K562 (cell line): Measurements from ENCODE around the gene TP53BP2. TPM values are rescaled to one million over a fixed set of nuclear protein-coding genes. Genes with fewer than 3 reads are reported as not detected.

Experiments
- ATAC-seq: fragments of 200-7000 bp; cut with Tn5 transposase; 3 replicates; pipeline ENCODE4 v1.9.1; 2020; ENCODE audit warnings: moderate library complexity
- BruUV-seq: library from RNA; stranded (reverse); fragments of 400-500 nt; replicated peaks from 2 replicates; lab custom pipeline; 2021; lab: Mats Ljungman, UMichigan
- CTCF ChIA-PET: fragments of 300-600 bp; formaldehyde crosslinking; extraction: SDS; loops from one replicate; lab custom pipeline; 2021; ENCODE audit warnings: low intra/inter-chr PET ratio; lab: Yijun Ruan, JAX
- POLR2A ChIA-PET: fragments of 300-600, 350-650 bp; sonication (Branson Sonifier 250); formaldehyde crosslinking; extraction: SDS; loops from one replicate; lab custom pipeline; 2021; ENCODE audit warnings: antibody characterized with exemption, inconsistent platforms; lab: Yijun Ruan, JAX
- DNase-seq, 4 experiments: peaks; one replicate each; pipeline versions ENCODE4 v3.0.0 to v3.0.0-alpha.2; 2011 to 2018; ENCODE audit warnings: low spot score in 3 of 4, mixed read lengths in 3 of 4; ENCODE audit errors: extremely low read depth in 1 of 4
- FAIRE-seq: peaks from 2 replicates; lab custom pipeline; 2011; peaks lifted over from hg19 to GRCh38; lab: Jason Lieb, UNC
- H2AFZ ChIP-seq: 2 replicates; pipeline ENCODE4 v1.6.0; 2011; ENCODE audit warnings: low read depth, low read length, control low read depth, inconsistent platforms
- H3K27ac ChIP-seq: fragments of 200-600 bp; 3 replicates; pipeline ENCODE4 v1.8.0; 2011; ENCODE audit warnings: low read depth, mild to moderate bottlenecking, control low read depth, inconsistent platforms, low read length, moderate library complexity, mixed read lengths; ENCODE audit errors: extremely low read depth
- H3K27me3 ChIP-seq, 2 experiments: fragments of 300-600 bp in 1 of 2; 2 replicates in 1 of 2; 3 replicates in 1 of 2; pipeline versions ENCODE4 v1.6.0 to v1.8.0; 2011; ENCODE audit warnings: inconsistent platforms in 2 of 2, low read length in 2 of 2, mild to moderate bottlenecking in 1 of 2, mixed read lengths in 1 of 2, moderate library complexity in 1 of 2; ENCODE audit not compliant: control insufficient read depth in 2 of 2, insufficient read depth in 2 of 2
- H3K36me3 ChIP-seq: fragments of 300-600 bp; 3 replicates; pipeline ENCODE4 v1.8.0; 2011; ENCODE audit warnings: mild to moderate bottlenecking, low read length, inconsistent platforms; ENCODE audit not compliant: control insufficient read depth, insufficient read depth
- H3K4me1 ChIP-seq, 2 experiments: fragments of 200-600 bp in 1 of 2; replicated peaks in 1 of 2; 2 replicates in 1 of 2; 3 replicates in 1 of 2; pipeline versions ENCODE4 v1.5.1 to v1.8.0; 2011; ENCODE audit warnings: inconsistent platforms in 2 of 2, low read length in 2 of 2, mild to moderate bottlenecking in 1 of 2, mixed read lengths in 1 of 2, moderate library complexity in 1 of 2; ENCODE audit not compliant: control insufficient read depth in 2 of 2, insufficient read depth in 2 of 2
- H3K4me2 ChIP-seq: 2 replicates; pipeline ENCODE4 v1.6.1; 2011; ENCODE audit warnings: low read length, control low read depth, inconsistent platforms, mixed read lengths; ENCODE audit not compliant: insufficient read depth
- H3K4me3 ChIP-seq: fragments of 200-600 bp; sonication (generic), shearing (Covaris generic); 2 replicates; pipeline ENCODE4 v1.5.1; 2016; ENCODE audit warnings: control low read depth, inconsistent platforms
- H3K79me2 ChIP-seq: fragments of 200-600 bp; 3 replicates; pipeline ENCODE4 v1.8.0; 2011; ENCODE audit warnings: low read length, inconsistent platforms; ENCODE audit not compliant: control insufficient read depth, insufficient read depth
- H3K9ac ChIP-seq, 2 experiments: 2 replicates each; pipeline versions ENCODE4 v1.6.0 to v1.6.1; 2011; ENCODE audit warnings: low read depth in 2 of 2, low read length in 2 of 2, control low read depth in 1 of 2, inconsistent platforms in 1 of 2, mild to moderate bottlenecking in 1 of 2, mixed read lengths in 1 of 2; ENCODE audit not compliant: insufficient read depth in 1 of 2
- H3K9me1 ChIP-seq: one replicate; pipeline ENCODE4 v1.6.0; 2011; ENCODE audit warnings: inconsistent platforms, mild to moderate bottlenecking, low read length, moderate library complexity; ENCODE audit not compliant: control insufficient read depth, insufficient read depth
- H3K9me3 ChIP-seq: replicated peaks from 2 replicates; pipeline ENCODE4 v1.5.1; 2011; ENCODE audit warnings: low read depth, low read length, inconsistent platforms; ENCODE audit not compliant: control insufficient read depth, insufficient read depth
- H4K20me1 ChIP-seq: replicated peaks from 2 replicates; pipeline ENCODE4 v1.6.1; 2011; ENCODE audit warnings: low read length, inconsistent platforms, mixed read lengths; ENCODE audit not compliant: control insufficient read depth, insufficient read depth
- ARNT ChIP-seq, 2 experiments: fragments of 450-650 bp; IDR thresholded peaks; 2 replicates each; pipeline ENCODE4 v1.6.1; 2016; ENCODE audit warnings: mild to moderate bottlenecking in 1 of 2
- CBX2 ChIP-seq: fragments of 200-600 bp; sonication (generic); IDR thresholded peaks from one replicate; pipeline ENCODE4 v1.6.1; 2012; ENCODE audit warnings: mild to moderate bottlenecking, low read length, inconsistent platforms; ENCODE audit not compliant: insufficient read depth, poor library complexity, severe bottlenecking
- EP400 ChIP-seq: fragments of 450-650 bp; IDR thresholded peaks from 2 replicates; pipeline ENCODE4 v1.6.1; 2017; ENCODE audit warnings: antibody characterized with exemption, mild to moderate bottlenecking, moderate library complexity
- ID3 ChIP-seq, 2 experiments: fragments of 250-450 bp in 1 of 2; fragments of 450-650 bp in 1 of 2; sonication (Bioruptor Pico) in 1 of 2; IDR thresholded peaks; 2 replicates each; pipeline versions ENCODE4 v1.6.1 to v1.8.0; 2016 to 2021; ENCODE audit warnings: mild to moderate bottlenecking in 2 of 2, moderate library complexity in 2 of 2, missing compliant biosample characterization in 1 of 2, missing genetic modification characterization in 1 of 2
- MCM5 ChIP-seq: fragments of 450-650 bp; IDR thresholded peaks from 2 replicates; pipeline ENCODE4 v1.6.1; 2016; ENCODE audit warnings: low read depth
- ZFP91 ChIP-seq: sonication (generic); formaldehyde crosslinking; IDR thresholded peaks from 2 replicates; pipeline ENCODE4 v1.8.0; 2022; ENCODE audit warnings: mild to moderate bottlenecking, missing genetic modification reagents
- ZNF217 ChIP-seq: sonication (generic); formaldehyde crosslinking; IDR thresholded peaks from 2 replicates; pipeline ENCODE4 v1.8.0; 2022; ENCODE audit warnings: mild to moderate bottlenecking, missing genetic modification reagents
- ZNF785 ChIP-seq: fragments of 250-450 bp; sonication (Bioruptor Pico); IDR thresholded peaks from 2 replicates; pipeline ENCODE4 v1.4.0; 2020; ENCODE audit warnings: mild to moderate bottlenecking
- whole genome bisulfite sequencing: fragments of 100-300 bp; shearing (Covaris generic); methylation state at CpG from one replicate; pipeline ENCODE4 v1.1.6; 2016; ENCODE audit warnings: low coverage, mixed read lengths; ENCODE audit not compliant: insufficient coverage; ENCODE audit errors: missing lambda C conversion rate; 5-methylcytosine and 5-hydroxymethylcytosine counted together
- in situ Hi-C: fragments of 300-500 bp; cut with MboI; formaldehyde crosslinking; loops from 4 replicates; pipeline ENCODE4 v1.15.0; 2018; ENCODE audit warnings: inconsistent platforms, mixed read lengths
- intact Hi-C: fragments of 100-400 bp; cut with micrococcal nuclease; formaldehyde crosslinking; loops from 2 replicates; pipeline ENCODE4 v1.14.2; 2022
- polyA plus RNA-seq, 8 experiments: library from polyadenylated mRNA; depleted of rRNA in 4 of 8; stranded (reverse) in 5 of 8; unstranded in 3 of 8; fragments of >200 nt; fragmentation: Nextera tagmentation in 2 of 8; fragmentation: Illumina TruSeq in 1 of 8; extraction: Ambion mirVana in 2 of 8; extraction: Trizol in 1 of 8; gene quantifications; 2 replicates each; pipeline versions ENCODE4 v1.2.1 to v1.2.3, GENCODE V29; 2011 to 2014; ENCODE audit warnings: inconsistent platforms in 1 of 8, missing spikeins in 1 of 8
- total RNA-seq, 7 experiments: library from RNA; depleted of rRNA in 6 of 7; stranded (reverse); fragments of >200 nt in 6 of 7; fragmentation: Illumina TruSeq in 2 of 7; extraction: Trizol in 2 of 7; gene quantifications; 2 replicates each; pipeline versions ENCODE4 v1.2.1 to v1.2.3, GENCODE V29; 2011 to 2021; ENCODE audit warnings: low replicate concordance in 1 of 7
- TF ChIP-seq, protein P1 (sequence below): IDR thresholded peaks from 2 replicates; pipeline ENCODE4 v1.6.1; 2012; ENCODE audit warnings: low read depth, low read length, improper control_type of control experiment, borderline replicate concordance

The TP53BP2 gene
- total and polyA plus RNA-seq, 9 of the 15 experiments (the other 6 are each of a cell fraction or from before 2014, with no cell fraction given) = 17.0 to 69.6 (median 40.1) TPM

DNA sequence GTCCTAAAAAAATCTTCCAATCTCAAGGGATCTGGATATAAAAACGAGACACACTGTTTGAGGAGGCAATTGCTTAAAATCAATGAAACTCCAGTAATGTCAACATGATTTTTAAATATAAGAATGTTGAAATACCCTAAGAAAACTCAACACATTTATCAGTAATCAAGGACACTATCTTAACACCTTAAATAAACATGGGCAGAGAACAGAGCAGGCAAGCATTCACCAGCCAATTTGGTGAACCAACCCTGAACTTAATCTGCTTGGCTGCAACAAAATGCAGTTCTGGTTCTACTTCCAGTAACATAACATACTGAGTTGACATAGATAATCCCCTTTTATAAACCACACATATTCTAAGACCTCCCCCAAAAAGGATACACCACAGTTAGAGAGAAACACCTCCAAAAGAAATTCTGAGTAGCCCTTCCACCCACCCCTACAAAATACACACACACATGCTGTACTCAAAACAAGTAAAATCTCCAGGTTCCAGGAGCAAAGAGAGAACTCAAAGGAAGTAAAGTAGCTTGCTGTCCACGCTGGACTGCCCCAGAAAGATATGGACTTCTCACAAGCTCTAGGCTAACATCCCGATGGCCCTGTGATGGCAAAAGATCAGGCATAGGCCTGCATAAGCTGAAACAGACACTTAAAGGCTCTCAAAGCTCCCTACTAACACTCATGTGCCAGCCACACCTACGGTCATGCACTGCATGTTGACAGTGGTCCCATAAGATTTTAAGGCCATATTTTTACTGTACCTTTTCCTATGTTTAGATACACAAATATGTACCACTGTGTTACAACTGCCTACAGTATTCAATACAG is 30.5 kb downstream of the TP53BP2 start:
- 63% methylated on average over 4 of the region's 4 CpGs for WGBS
- Histone ChIP-seq H3K36me3 (peaks cover 72% of the 10 kb centered on the region), H3K9me1 (no peaks in the 10 kb centered on the region), H3K4me1 (peaks cover 0 to 3% of the 10 kb centered on the region in 2 experiments; a peak in 3 of 5 replicates), H3K4me3 (no peak overlapping the region), H4K20me1 (no peaks in the 10 kb centered on the region), H3K27ac (no peak overlapping the region), H3K79me2 (peaks cover 40% of the 10 kb centered on the region), H3K9me3 (no peaks in the 10 kb centered on the region), H2AFZ (no peak overlapping the region), H3K9ac (peak overlapping the region in 1 of 2 experiments; percentile 47; a peak in 1 of 4 replicates), H3K4me2 (no peak overlapping the region), H3K27me3 (no peaks in the 10 kb centered on the region)
- intact Hi-C loops (loop anchor here (5.0 kb wide), 1 partner anchor 177 kb away; no protein-coding TSS in a partner anchor), in situ Hi-C loops (no loop called here)
- BruUV-seq = no TSS peak
- POLR2A ChIA-PET = interaction anchor here (0.6 to 0.9 kb wide), 6 partner anchors 9 to 88 kb away, joined by 3 to 4 read pairs (median 3); no protein-coding TSS in a partner anchor
- CTCF ChIA-PET = no interaction called here
- TF ChIP-seq ARNT (IDR thresholded peaks at IDR 0.05) (no peak), ID3 (CRISPR knock-in tag; IDR thresholded peaks at IDR 0.05) (no peak), ID3 (tag; IDR thresholded peaks at IDR 0.05) (no peak)
- FAIRE-seq (no peak), ATAC-seq (peak; percentile 17), DNase-seq (no peak)

- Histone ChIP-seq H3K27ac (no peak overlapping the region), H3K27me3 (no peaks in the 10 kb centered on the region), H4K20me1 (no peaks in the 10 kb centered on the region), H3K9ac (no peak overlapping the region), H3K36me3 (peaks cover 74% of the 10 kb centered on the region), H3K4me3 (no peak overlapping the region), H3K4me1 (no peaks in the 10 kb centered on the region; a peak in 2 of 5 replicates), H3K9me3 (no peaks in the 10 kb centered on the region), H3K9me1 (no peaks in the 10 kb centered on the region), H3K4me2 (no peak overlapping the region), H2AFZ (no peak overlapping the region), H3K79me2 (peaks cover 31% of the 10 kb centered on the region)
- no TSS peak for BruUV-seq
- no peak for ATAC-seq
- intact Hi-C loops (loop anchor here (5.0 kb wide), 4 partner anchors 116 to 294 kb away; no protein-coding TSS in a partner anchor), in situ Hi-C loops (no loop called here)
- ChIA-PET POLR2A (interaction anchor here (0.8 kb wide), 1 partner anchor 9 kb away, joined by 4 read pairs; no protein-coding TSS in a partner anchor), CTCF (no interaction called here)
- no peak for FAIRE-seq
- no peak for DNase-seq
- TF ChIP-seq ZNF785 = no peak
- no peak for TF ChIP-seq CBX2
- TF ChIP-seq, protein P1, sequence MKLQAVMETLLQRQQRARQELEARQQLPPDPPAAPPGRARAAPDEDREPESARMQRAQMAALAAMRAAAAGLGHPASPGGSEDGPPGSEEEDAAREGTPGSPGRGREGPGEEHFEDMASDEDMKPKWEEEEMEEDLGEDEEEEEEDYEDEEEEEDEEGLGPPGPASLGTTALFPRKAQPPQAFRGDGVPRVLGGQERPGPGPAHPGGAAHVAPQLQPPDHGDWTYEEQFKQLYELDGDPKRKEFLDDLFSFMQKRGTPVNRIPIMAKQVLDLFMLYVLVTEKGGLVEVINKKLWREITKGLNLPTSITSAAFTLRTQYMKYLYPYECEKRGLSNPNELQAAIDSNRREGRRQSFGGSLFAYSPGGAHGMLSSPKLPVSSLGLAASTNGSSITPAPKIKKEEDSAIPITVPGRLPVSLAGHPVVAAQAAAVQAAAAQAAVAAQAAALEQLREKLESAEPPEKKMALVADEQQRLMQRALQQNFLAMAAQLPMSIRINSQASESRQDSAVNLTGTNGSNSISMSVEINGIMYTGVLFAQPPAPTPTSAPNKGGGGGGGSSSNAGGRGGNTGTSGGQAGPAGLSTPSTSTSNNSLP = no peak
- no peak for TF ChIP-seq EP400
- no peak for TF ChIP-seq MCM5
- no peak for TF ChIP-seq ZNF217 (CRISPR knock-in tag)
- TF ChIP-seq ZFP91 = no peak
Observed at GRCh38 chr1:223813645-223814044, 32.1 kb downstream of the TP53BP2 start.
